Measurements from ENCODE around the gene GPA33. TPM values are rescaled to one million over a fixed set of nuclear protein-coding genes. Genes with fewer than 3 reads are reported as not detected.

GPA33 gene
- total RNA-seq, 1 donor from 2014 or later, result 0.72 TPM

- no peak for DNase-seq (ENCODE audit: low spot score)
Measured at GRCh38 chr1:167117225-167117624, 27.0 kb upstream of the GPA33 start.

GRCh38 chr1:167116174-167116573, 26.0 kb upstream of the GPA33 start:
- no peak for DNase-seq (ENCODE audit: low spot score)

- no peak for DNase-seq (ENCODE audit: low spot score)
Measured at GRCh38 chr1:167115655-167116054, 25.5 kb upstream of the GPA33 start.

GRCh38 chr1:167114725-167115124, 24.5 kb upstream of the GPA33 start:
- DNase-seq (ENCODE audit: low spot score), result no peak

GRCh38 chr1:167111868-167112709, 21.9 kb upstream of the GPA33 start:
- no peak for DNase-seq (ENCODE audit: low spot score)

GRCh38 chr1:167110586-167110985, 20.4 kb upstream of the GPA33 start:
- no peak for DNase-seq (ENCODE audit: low spot score)

- no peak for DNase-seq (ENCODE audit: low spot score)
Measured at GRCh38 chr1:167109125-167109524, 18.9 kb upstream of the GPA33 start.

GRCh38 chr1:167107456-167107855, 17.3 kb upstream of the GPA33 start:
- no peak for DNase-seq (ENCODE audit: low spot score)

GRCh38 chr1:167106119-167106461, 15.9 kb upstream of the GPA33 start:
- no peak for DNase-seq (ENCODE audit: low spot score)

GRCh38 chr1:167105271-167106118, 15.3 kb upstream of the GPA33 start:
- peak; percentile 23 for DNase-seq (ENCODE audit: low spot score)

GRCh38 chr1:167104256-167104633, 14.1 kb upstream of the GPA33 start:
- DNase-seq (ENCODE audit: low spot score), result no peak

- DNase-seq (ENCODE audit: low spot score), result no peak
Measured at GRCh38 chr1:167102906-167103573, 12.9 kb upstream of the GPA33 start.

GRCh38 chr1:167101754-167102153, 11.6 kb upstream of the GPA33 start:
- DNase-seq (ENCODE audit: low spot score), result no peak

GRCh38 chr1:167100730-167101129, 10.6 kb upstream of the GPA33 start:
- no peak for DNase-seq (ENCODE audit: low spot score)

- no peak for DNase-seq (ENCODE audit: low spot score)
Measured at GRCh38 chr1:167099851-167100250, 9.7 kb upstream of the GPA33 start.

GRCh38 chr1:167095368-167095767, 5.2 kb upstream of the GPA33 start:
- peak; percentile 33 for DNase-seq (ENCODE audit: low spot score)

GRCh38 chr1:167094690-167095089, 4.5 kb upstream of the GPA33 start:
- DNase-seq (ENCODE audit: low spot score), result no peak

- peak; percentile 65 for DNase-seq (ENCODE audit: low spot score)
Measured at GRCh38 chr1:167093846-167094516, 3.8 kb upstream of the GPA33 start, which contains the start of gene STYXL2. Gene STYXL2 (plus strand): TSS chr1:167094075. CDS start chr1:167094850, 775 bp downstream.

- DNase-seq (ENCODE audit: low spot score), result no peak
Measured at GRCh38 chr1:167092653-167093052, 2.5 kb upstream of the GPA33 start.

- no peak for DNase-seq (ENCODE audit: low spot score)
Measured at GRCh38 chr1:167089939-167090313, 251 bp downstream of the GPA33 start.

- DNase-seq (ENCODE audit: low spot score), result no peak
Measured at GRCh38 chr1:167088746-167089417, 1.3 kb downstream of the GPA33 start.

Data from umbilical cord (tissue), 2 donors.